Suppressor macrophage treated with lipopolysaccharide for 1 hour (primary cell): ENCODE measurements around the gene KDM5A.
"Not testable (repeated sequence)": the region's sequence is repeated elsewhere in the genome, so short reads cannot be mapped to it uniquely, and the experiment has no call there.

Experiments used
- DNase-seq, 3 donors: peaks; one replicate each; pipeline ENCODE4 v3.0.0-alpha.2; 2020 to 2022

The KDM5A gene

DNA sequence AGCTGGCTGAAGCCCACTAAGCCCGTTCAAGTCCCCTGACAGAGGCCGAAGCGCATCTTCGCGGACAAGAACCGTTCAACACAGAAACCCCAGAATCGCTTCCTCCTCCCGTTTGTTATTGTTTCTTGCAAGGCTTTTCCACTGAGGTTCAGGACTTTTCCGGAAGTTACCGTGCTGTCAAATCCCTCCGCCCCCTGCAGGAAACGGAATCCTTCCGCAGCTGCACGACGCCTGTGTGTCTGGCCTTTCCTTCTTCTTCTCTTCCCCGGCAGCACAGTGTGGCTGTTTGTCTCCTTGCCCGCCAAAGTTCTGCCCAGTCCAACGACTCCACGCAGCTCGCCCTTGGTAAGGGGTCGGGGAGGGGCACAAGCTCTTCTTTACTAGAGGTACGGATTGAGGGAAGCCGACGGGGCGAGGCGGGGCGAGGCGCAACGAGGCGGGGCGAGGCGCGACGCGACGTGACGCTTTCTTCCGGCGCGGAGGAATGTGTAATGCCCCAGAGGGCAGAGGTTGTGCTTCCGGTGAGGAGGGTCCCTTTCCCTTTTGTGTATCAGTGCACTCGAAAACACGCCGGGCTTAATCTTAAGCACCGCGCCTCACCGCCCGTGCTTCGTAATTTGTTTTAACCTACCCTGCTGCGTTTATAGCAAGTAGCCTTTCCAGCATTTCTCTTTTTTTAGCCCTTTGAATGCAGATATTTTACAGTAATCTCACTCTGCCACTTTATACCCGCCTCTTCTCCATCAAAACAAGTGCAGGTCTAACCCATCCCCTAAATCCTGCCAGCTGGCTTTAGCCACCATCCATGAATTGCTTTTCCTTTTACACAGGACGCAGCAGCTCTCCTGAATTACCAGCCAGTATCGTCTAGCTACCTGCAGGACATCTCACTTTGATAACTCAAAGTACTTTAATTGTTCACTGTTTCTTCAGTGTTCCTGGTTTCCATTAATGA lies at the start of gene KDM5A:
TSS of gene KDM5A (minus strand) at position 179 of the 955 bp plus-strand sequence. CDS start 229 bp downstream, outside the sequence.
- DNase-seq: peak; percentile 95 to 96 (median 96)

DNA sequence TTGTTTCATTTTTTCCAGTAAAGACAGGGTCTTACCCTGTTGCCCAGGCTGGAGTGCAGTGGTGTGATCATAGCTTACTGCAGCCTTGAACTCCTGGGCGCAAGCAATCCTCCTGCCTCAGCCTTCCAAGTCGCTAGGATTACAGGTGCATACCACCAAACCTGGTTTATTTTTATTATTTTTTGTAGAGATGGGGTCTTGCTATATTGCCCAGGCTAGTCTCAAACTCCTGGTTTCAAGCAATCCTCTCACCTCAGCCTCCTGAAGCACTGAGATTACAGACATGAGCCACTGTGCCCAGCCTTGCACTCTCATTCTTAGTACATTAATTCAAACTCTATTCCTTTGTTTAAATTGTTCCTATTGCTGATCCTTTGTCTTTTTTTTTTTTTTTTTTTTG lies 46.6 kb upstream of the KDM5A start:
- not testable (repeated sequence) for DNase-seq

DNA sequence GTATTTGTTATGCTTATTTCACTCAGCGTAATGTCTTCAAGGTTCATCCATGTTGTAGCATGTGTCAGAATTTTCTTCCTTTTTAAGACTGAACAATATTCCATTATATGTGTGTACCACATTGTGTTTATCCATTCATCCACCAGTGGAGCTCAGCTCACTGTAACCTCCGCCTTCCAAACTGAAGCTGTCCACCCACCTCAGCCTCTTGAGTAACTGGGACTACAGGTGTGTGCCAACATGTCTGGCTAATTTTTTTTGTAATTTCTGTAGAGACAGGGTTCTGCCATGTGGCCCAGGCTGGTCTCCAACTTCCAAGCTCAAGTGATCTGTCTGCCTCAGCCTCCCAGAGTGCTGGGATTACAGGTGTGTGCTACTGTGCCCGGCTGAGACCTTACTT lies 33.4 kb upstream of the KDM5A start:
- no peak for DNase-seq

DNA sequence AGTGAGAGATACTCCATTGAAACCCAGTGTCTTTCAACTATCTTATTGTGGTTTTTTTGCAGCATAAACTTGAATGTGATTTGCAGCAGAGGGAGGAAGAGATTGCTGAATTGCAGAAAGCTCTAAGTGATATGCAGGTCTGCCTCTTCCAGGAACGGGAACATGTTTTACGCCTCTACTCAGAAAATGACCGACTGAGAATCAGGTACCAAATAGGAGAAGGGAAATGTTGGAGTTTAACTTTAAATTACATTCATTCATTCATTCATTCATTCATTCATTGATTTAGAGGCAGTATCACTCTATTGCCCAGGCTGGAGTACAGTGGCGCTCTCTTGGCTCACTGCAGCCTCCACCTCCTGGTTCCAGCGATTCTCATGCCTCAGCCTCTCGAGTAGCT lies 29.3 kb upstream of the KDM5A start:
- DNase-seq: no peak

DNA sequence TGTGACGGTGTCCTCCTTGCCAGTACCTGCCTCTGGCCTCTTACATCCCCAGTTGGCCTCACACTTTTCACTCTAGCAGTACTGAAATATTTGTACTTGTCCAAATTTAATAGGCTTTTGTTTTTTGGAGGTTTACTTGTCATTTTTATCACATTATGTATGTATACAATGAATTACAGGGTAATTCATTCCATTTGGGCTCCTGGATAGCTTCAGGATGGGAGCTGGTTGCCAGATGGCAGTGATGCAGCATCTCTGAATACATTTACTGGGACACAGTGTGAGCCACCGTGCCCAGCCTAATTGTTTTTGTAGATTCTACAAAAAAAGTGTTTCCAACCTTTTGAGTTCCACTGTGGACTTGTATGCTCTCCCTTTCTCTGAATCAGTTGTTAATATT lies 25.7 kb upstream of the KDM5A start:
- DNase-seq: no peak

DNA sequence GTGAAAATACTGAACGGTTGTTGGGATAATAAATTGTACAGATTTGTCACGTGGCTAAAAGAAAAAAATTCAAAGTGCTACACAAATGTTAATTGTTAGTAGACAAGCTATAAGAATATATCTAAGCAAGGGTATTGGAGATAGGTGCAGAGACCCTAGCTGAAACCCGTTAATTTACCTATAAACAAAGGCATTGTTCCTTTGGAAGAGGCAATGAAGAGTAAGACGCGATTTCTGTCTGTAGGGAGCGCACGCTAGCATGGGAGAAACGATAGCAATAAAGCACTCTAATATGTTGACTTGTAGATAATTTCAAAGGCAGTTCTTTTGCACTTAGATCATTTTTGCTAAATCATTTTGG lies 12.9 kb upstream of the KDM5A start:
- DNase-seq: peak in 1 of 3 donors; percentile 31

DNA sequence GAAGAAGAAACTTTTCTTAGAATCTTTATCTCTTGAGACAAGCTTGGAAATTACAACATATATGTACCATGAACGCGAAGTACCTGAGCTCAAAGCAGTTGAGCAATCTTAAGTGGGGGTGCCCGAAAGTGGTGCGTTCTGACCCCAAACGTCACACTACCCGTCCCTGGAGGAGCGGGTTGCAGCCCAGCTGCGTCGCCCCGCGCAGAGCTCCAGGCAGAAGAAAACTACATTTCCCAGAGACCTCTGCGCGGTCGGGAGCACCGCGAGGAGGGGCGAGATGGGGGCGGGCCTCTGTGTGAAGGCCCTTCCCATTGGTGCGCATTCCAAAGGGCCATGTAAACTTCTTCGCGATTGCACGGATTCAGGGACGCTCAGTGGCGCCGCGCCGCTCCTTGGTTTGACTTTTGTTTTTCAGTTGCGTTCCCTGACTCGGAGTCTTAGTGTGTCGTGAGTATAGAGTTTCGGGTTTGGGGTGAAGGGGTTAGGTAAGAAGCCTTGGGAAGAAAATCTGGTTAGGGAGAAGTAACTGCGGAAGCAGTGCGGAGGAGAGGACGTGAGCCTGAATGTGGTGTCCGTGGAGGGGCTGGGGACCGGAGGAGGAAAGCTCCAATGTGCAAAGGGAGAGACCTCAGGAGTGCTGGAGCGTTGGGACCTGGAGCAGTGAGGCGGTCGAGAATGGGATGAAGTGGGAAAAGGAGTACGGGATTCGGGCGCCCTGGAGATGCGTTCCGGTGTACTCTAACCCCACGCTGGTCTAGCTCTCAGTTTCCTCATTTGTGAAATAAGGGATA lies 12.3 kb upstream of the KDM5A start, which contains the start of gene CCDC77:
TSS of gene CCDC77 (plus strand) at position 410 of the 794 bp plus-strand sequence. CDS start 7,740 bp downstream, outside the sequence.
- DNase-seq: peak; percentile 94 to 96 (median 95)

DNA sequence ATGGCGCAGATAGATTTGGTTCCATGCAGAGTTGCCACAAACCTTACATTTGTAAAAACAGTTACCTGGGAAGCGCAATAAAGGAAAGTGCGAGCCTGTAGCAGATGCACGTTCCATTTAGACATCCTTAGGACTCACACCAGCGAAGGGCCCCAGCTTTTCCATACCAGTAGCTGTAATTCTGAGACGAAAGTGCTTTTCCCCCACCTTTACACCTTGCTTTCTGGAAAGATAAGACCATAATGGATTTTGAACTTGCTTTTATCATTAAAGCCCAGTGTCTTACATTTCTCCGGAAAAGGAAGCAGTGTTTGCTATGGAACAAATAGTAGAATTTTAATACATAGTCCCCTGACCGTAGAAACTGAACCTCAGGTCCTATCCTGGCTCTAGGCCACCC lies 11.7 kb upstream of the KDM5A start:
- no peak for DNase-seq

DNA sequence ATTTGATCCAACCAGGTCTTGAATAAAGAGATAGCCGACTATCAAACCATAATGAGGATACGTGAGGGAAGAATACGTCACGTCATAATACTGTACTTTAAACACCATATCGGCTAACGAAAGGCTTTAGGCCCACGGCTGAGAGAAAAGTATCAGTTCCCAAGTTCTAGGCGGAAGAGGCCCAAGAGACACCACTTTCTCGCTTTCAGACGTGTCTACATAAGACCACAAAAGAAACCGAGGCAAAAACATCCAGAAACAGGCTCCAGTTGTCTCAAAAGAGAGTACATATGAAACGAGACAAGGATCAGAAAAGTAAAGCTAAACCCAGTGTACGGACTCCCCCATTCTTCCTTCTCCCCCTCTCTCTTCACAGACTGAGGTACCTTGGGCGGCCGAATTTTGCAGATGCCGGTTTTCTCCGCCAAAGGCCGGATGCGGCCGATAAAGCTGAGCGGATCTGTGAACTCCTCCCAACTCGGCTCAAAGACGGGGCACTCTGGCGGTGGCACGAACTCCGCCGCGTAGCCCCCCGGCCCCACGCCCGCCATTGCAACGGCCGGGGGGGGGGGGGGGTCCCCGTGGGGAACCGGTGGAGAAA lies 479 bp downstream of the KDM5A start:
- DNase-seq: peak; percentile 39 to 53 (median 50)

DNA sequence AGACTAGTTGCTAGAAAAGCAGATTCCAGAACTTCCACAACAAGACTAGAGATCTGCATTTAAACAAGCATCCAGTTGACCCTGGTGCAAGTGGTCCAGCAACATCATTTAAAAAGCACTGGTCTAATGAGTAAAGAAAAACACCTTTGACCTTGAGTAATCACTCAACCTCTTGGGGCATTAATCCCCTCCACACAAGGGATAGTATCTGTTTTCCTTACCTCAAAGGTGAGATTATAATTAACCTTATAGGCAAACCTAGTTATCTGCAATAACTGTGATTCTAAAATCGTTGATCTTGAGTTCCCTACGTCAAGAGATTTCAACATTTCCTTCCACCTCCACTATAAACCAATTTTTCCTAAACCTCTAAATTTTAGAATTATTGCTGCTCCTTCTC lies 1.1 kb downstream of the KDM5A start:
- DNase-seq: no peak

DNA sequence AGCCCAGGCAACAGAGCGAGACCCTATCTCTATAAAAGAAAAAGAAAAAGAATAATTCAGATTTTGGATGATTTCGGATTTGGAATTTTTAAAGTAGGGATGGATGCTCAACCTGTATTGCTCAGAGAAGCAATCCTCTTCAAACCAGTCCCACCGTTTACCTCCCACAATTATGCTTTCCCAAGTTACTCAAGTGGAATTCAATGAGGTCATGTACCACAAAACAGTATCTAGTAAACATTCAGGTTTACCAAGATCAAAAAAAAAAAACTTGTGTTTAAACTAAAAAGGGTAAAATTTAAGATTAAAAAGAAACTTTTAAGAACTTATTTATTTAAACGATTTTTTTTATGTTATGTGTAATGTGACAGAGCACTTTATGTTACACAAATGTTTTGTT lies 2.5 kb downstream of the KDM5A start:
- no peak for DNase-seq

DNA sequence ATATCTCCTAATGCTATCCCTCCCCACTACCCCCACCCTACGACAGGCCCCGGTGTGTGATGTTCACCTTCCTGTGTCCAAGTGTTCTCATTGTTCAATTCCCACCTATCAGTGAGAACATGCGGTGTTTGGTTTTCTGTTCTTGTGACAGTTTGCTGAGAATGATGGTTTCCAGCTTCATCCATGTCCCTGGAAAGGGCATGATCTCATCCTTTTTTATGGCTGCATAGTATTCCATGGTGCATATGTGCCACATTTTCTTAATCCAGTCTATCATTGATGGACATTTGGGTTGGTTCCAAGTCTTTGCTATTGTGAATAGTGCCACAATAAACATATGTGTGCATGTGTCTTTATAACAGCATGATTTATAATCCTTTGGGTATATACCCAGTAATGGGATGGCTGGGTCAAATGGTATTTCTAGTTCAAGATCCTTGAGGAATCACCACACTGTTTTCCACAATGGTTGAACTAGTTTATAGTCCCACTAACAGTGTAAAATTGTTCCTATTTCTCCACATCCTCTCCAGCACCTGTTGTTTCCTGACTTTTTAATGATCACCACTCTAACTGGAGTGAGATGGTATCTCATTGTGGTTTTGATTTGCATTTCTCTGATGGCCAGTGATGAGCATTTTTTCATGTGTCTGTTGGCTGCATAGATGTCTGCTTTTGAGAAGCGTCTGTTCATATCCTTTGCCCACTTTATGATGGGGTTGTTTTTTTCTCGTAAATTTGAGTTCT lies 18.2 kb downstream of the KDM5A start:
- not testable (repeated sequence) for DNase-seq

DNA sequence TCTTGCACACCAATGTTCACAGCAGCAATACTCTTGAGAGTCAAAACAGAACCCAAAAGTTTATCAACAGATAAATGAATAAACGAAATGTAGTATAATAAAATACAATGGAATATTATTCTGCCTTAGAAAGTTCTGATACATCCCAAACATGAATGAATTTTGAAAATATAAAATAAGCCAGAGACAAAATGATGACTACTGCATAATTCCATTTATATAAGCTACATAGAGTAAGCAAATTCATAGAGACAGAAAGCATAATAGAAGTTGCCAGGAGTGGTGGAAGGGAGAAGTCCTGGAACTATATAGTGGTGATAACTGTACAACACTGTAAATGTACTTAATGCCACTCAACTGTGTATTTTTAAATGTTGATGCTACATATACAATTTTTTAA lies 21.1 kb downstream of the KDM5A start:
- no peak for DNase-seq

DNA sequence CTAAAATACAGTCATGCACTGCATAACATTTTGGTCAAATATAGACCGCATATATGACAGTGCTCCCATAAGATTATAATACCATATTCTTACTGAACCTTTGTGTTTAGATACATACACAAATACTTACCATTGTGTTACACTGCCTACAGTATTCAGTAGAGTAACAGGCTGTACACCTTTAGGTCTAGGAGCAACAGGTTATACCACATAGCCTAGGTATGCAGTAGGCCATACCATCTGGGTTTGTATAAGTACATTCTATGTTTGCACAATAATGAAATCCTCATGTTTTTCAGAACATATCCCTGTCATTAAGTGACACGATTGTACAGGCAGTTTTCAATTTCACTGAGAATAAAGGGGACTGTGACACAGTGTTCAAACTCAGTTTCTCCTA lies 22.3 kb downstream of the KDM5A start:
- DNase-seq: no peak

DNA sequence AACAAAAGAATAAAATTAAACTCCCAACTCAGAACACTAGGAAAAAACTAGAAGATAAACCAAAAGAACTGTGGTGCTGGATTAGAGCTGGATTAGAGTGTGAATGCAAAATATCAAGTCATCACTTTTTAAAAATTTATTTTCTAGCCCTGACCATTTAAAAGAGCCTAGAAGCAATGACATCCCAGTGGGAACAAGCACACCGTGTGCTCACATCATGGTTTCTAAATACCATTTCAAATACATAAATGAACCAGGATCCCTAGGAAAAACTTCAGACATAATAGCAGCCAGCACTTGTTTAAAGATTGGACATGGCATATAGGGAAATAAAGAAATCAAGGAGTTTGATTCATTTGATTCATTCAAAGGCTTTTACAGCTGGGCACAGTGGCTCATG lies 30.0 kb downstream of the KDM5A start:
- DNase-seq: no peak

DNA sequence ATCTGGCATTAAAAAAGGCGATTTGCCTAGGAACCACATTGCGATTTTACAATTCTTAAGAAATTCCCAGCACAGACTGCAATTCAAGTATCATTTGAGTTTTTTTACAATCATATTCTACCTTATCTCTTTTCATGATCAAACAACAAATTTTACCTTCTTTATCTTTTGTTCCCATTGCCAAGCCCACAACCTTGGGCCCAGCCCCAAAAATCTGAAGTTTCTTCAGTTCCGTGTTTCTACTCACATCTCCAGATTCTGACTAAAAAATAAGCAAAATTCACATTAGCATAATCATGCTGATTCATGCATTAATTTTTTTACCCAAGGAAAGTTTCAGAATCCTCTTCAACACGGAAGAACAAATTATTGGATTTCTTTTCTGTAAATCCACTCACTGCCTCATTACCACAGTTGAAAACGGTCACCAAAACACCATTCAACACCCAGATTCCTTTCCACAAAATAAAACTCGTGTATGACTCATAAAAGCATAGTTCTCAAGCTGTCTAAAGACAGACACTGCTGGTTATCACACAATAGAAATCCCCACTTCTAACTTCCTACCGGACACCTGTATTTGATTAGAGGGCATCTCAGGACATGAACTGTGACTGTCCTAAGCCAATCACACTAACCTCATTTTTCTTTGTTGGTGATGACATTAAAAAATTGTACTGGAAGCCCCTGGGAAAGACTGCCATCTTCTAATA lies 32.7 kb downstream of the KDM5A start:
- DNase-seq: no peak

DNA sequence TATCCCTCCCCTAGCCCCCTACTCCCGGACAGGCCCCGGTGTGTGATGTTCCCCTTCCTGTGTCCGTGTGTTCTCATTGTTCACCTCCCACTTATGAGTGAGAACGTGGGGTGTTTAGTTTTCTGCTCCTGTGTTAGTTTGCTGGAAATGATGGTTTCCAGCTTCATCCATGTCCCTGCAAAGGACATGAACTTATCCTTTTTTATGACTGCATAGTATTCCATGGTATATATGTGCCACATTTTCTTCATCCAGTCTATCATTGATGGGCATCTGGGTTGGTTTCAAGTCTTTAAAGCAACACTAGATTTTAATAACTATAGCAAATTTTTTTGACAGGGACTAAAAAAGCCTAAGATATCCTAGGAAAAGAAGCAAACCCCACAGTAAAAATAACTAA lies 37.9 kb downstream of the KDM5A start:
- not testable (repeated sequence) for DNase-seq

DNA sequence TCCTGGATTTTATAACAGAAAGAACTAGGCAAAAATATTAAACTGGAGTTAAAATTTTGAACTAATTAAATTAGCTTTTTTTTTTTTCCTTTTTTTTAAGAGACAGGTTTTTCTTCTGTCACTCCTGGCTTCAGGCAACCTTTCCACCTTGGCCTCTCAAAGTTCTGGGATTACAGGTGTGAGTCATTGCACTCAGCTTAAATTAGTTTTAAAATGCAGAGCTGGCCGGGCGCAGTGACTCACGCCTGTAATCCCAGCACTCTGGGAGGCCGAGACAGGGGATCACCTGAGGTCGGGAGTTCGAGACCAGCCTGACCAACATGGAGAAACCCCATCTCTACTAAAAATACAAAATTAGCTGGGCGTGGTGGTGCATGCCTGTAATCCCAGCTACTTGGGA lies 39.5 kb downstream of the KDM5A start:
- not testable (repeated sequence) for DNase-seq

DNA sequence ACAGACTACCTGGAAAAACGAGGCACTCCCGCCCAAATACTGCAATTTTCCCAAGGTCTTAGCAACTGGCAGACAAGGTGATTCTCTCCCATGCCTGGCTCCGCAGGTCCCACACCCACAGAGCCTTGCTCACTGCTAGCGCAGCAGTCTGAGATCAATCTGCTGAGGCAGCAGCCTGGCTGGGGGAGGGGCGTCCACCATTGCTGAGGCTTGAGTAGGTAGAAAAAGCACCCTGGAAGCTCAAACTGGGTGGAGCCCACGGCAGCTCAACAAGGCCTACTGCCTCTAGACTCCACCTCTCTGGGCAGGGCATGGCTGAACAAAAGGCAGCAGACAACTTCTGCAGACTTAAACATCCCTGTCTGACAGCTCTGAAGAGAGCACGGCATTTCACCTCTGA lies 46.1 kb downstream of the KDM5A start:
- DNase-seq: not testable (repeated sequence)

DNA sequence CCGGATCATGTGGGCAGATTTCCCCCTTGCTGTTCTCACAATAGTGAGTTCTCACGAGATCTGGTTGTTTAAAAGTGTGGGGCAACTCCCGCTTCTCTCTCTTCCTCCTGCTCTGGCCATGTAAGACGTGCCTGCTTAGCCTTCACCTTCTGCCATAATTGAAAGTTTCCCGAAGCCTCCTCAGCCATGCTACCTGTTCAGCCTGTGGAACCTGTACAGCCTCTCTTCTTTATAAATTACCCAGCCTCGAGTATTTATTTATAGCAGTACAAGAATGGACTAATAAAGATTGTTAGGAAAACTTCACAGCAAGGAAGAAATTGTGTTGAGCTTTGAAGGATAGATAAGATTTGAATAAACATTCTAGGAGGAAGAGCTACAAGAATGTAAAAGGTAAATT lies 52.1 kb downstream of the KDM5A start:
- no peak for DNase-seq

DNA sequence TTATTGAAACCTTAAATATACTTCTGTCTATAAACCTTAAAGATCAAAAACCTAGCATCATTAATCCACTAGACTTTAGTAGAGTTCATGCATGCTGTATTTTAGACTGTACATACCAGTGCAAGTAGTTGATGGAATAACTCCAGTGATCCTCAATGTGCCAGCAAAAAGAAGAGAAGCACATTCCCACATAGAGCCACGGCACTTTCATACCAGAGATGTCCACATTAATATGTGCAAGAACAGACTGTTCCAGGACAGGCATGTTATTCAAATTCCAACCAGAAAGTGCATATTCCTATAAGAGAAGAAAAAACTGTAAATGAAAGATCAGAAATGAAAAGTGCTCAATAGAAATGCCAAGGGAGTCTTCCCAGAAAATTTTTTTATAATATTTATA lies 55.0 kb downstream of the KDM5A start:
- no peak for DNase-seq
